Dedifferentiated amniotic fluid mesenchymal stem cell (primary cell): Measurements from ENCODE around the gene IFITM10.

Experiments used
- DNase-seq: peaks from one replicate; pipeline ENCODE4 v3.0.0-alpha.2; 2016; ENCODE audit errors: extremely low spot score

The IFITM10 gene

GRCh38 chr11:1750481-1750839, at the start of gene IFITM10:
TSS of gene IFITM10 (minus strand) at chr11:1750595. CDS start at chr11:1750442, 153 bp downstream.
- no peak for DNase-seq

GRCh38 chr11:1797391-1798125, 47.2 kb upstream of the IFITM10 start:
- DNase-seq, result no peak

DNA sequence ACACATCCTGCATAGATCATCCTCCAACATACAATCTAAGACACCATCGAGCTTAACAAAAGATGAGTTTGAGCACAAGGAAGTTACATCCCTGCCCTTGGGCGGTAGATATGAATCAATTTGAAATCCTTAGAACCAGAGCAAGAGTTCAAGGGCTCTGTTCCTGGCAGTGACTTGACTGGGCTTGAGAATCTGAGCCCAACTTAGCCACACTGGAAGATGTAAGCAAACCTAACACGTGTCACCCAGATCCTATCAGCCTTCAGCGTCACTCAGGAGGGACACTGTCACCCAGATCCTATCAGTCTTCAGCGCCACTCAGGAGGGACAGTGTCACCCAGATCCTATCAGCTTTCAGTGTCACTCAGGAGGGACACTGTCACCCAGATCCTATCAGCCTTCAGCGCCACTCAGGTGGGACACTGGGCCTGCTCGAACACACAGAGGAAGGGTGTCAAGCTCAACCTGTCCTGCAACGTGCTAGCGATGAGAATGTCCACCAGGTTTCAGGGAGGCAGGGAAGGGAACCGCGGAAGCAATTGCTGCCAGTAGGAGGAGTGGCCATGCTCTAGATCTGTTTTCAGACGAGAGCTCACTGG, 46.1 kb upstream of the IFITM10 start:
- no peak for DNase-seq

DNA sequence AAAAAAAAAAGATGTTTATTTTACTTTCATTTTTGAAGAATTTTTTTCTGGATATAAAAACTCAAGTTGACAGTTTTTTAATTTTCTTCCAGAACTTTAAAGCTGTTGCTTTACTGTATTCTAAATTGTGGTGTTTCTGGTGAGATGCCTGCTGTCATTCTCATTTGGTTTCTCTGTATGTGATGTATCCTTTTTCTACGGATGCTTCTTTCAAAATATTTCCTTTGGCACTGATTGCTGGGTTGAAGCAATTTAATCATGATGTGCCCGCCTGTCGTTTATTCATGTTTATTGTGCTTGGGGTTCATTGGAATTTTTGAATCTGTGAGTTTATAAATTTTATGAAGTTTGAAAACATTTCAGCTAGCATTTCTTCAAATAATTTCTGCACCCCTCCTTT, 42.7 kb upstream of the IFITM10 start:
- no peak for DNase-seq

- no peak for DNase-seq
These were observed 42.1 kb upstream of the IFITM10 start for GRCh38 chr11:1792461-1792860.

DNA sequence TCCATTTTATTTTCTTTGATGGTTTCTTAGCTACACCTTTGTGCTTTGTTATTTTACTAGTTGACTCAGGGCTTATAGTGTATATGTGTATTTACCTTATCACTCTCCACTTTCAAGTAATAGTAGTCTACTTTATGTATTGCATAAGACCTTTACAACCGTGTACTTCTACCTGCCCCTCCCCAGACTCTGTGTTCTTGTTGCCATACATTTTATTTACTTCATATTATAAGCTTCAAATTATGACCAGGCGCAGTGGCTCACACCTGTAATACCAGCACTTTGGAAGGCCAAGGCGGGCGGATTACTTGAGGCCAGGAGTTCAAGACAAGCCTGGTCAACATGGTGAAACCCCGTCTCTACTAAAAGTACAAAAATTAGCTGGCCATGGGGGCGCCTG, 41.5 kb upstream of the IFITM10 start:
- no peak for DNase-seq

DNA sequence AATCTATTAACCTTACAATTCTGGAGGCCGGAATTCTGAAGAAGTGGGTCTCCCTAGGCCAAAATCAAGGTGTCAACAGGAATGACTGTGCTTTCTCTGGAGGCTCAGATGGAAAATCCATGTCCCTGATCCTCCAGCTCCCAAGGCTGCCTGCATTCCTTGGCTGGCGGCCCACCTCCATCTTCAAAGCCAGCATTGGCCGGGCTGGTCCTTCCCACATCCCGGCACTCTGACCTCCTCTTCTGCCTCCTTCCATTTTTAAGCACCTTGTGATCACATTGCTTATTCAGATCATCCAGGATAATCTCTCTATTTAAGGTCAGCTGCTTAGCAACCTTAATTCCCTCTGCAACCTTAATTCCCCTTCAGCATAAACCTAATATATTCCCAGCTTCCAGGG, 36.1 kb upstream of the IFITM10 start:
- no peak for DNase-seq

GRCh38 chr11:1785749-1786413, 35.5 kb upstream of the IFITM10 start:
- DNase-seq, result no peak

- no peak for DNase-seq
These were observed 34.6 kb upstream of the IFITM10 start for GRCh38 chr11:1784761-1785650.

DNA sequence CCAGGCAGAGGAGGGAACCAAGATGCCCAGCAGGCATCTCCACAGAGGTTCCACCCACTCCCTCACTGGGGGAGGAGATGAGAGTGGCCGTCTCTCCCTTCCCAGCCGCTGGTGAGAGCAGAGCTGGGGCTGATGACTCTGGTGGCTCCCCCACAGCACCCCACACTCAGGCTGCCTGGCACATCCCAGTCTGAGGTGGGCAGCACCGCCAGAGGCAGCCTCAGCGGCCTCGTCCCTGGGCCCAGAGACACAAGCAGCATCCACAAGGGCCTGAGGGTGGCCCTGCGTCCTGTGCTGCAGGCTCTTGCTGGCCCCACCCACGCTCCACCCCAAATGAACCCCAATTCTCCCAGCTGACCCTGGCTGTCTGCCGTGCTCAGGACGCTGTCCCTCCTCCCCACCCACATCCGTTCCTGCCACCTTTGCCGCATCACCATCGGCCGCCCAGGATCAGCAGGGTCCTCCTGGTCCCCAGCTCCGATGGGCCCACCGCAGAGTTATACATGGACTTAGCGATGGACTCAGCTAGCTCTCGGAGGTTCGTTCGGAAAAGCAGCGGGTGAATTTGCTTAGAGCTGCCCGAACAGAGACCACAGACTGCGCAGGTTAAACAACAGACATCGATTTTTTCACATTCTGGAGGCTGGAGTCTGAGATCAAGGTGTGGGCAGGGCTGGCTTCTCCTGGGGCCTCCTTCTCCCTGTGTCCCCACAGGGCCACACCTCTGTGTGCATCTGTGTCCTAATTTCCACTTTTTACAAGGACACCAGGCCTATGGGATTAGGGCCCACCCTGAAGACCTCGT, 33.5 kb upstream of the IFITM10 start:
- no peak for DNase-seq

DNA sequence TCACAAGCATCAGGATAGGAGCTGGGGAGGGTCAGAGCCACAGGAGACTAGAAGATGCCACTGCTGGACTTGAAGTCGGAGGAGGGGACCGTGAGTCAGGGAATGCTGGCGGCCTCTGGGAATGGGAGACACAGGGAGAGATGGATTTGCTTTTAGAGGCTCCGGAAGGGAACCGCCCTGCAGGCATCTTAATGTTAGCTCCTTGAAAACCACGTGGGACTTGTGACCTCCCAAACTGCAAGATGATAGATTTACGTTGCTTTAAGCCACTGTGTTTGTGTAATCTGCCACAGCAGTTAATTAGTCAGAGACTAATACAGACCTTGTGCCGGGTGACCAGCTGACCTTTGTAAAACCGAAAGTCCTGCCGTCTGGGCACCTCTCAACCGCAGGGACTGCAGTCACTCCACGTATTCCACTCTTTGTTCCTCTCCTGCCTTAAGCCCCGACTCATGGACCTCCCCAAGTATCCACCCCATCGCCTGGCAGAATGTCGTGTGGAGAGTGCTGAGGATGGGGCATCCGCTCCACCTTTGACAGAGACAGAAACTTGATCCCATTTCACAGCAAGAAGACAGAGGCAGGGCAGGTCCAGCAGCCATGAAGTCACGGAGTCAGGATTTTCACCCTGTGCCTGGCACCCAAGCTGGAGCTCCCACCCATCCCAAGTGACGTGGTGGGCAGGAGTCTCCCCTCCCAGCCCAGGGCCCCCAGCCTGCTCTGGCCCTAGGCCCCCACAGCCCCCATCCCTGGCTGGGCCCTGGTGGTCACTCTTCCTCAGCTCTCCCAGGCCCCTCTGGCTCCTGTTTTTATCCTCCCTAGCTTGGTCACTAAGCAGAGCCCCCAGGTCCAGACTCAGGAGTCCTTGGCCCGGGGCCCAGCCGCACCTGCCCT, 32.7 kb upstream of the IFITM10 start:
- no peak for DNase-seq

DNA sequence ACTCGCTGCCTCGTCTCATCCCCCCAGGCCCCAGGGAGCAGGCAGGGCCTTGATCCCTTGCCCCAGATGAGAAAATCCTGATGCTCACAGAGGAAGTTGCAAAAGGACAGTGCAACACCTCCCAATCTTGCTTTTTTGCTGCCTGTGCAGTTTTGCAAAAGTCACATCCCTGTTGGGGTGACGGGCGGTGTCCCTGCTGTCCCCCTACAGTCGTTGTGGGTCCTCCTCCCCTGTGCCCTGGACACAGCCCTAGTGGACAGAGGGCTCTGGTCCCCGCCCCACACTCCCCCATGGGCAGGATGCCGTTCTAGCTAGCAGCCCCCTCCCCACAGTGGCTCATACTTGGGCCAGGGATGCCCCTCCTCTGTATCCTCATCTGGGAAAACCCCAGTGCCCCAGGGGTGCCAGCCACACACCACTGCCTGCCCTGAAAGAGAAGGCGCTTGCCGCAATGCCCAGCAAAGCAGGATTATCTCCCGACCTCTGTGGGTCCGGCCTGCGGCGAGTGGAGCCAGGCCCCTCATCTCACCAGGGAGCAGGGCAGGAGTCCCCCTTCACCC, 31.7 kb upstream of the IFITM10 start:
- DNase-seq, result no peak

DNA sequence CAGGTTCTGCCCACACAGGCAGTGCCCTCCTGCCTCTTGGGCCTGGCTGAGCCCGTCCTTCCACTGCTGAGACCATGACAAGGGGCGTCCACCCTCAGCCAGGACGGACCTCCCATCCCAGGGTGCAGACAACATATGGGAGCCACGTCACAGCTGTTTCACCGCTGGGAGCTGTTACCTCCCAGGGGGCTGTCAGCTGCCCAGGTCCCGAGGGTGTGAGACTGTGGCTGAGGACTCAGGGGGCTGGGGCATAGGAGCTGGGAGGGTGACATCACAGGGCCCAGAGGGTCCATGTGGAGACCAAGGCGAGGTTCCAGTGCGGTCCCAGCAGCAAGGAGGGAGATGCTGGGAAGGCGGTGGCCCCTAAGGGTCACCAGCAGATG, 31.2 kb upstream of the IFITM10 start:
- no peak for DNase-seq

GRCh38 chr11:1780700-1781592, 30.6 kb upstream of the IFITM10 start:
- DNase-seq, result no peak

DNA sequence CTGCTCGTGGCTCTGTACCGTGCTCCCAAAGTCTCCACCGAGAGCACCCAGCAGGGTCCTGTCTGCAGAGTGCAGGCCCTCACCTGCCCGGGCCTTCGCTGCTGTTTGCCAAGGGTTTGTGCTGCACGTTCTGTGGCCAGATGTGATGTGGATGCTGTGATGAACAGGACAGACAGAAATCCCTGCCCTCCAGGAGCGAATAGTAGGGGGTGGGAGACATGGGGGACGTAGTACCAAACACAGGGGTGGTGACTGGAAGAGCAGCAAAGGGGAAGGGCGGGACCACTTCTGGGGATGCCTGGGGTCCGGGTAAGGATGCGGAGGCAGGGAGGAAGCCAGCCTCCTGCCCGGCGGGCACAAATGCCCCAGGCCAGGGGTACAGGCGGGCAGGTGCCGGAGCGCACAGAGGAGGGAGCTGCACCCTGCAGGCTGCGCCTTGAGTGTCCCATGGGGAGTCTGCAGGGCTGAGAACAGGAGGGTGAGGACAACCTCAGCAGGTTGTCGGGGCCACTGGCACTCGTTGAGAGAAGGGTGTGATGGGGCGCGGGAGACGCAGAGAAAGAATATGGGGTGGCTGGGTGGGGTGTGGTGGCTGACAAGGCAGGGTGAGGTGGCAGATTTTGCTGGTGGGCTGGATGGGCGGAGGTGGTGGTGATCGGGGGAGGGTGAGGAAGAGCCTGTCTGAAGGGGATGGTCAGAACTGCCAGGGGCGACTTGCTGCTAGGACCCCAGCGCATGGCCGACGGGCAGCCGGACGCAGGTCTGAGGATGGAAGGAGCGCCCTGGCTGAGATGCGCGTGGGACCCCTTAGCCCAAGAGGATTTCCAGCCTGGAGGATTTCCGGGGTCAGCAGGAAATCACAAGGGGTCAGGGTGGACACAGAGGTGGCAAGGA, 29.7 kb upstream of the IFITM10 start:
- DNase-seq, result no peak

- DNase-seq, result no peak
These were observed 28.8 kb upstream of the IFITM10 start for GRCh38 chr11:1779034-1779805.
